ENCODE results near the gene BAZ1A. TPM values are rescaled to one million over a fixed set of nuclear protein-coding genes. Genes with fewer than 3 reads are reported as not detected.

The BAZ1A gene
- polyA plus RNA-seq, 2 of the 4 experiments (the other 2 are of a cell fraction) = 32.9 to 38.2 TPM

GRCh38 chr14:34750233-34750632 lies 124.9 kb downstream of the BAZ1A start:
- H3K27ac ChIP-seq = no peak overlapping the region
- H3K9me3 ChIP-seq = no peaks in the 10 kb centered on the region
- no peak overlapping the region for H3K4me3 ChIP-seq
- 94% methylated on average over 2 of the region's 2 CpGs for WGBS (ENCODE audit: missing lambda C conversion rate)
- CTCF ChIA-PET = interaction anchor here (1.0 to 1.8 kb wide), 2 partner anchors 27 to 80 kb away, joined by 4 to 7 read pairs; no protein-coding TSS in a partner anchor
- POLR2A ChIA-PET = no interaction called here
- H3K4me2 ChIP-seq = no peak overlapping the region
- ATAC-seq (no peak), DNase-seq (ENCODE audit: low read depth in 1 of 2, low spot score in 1 of 2) (no peak), FAIRE-seq (peak; percentile 13)
- H3K4me1 ChIP-seq = no peaks in the 10 kb centered on the region
- TF ChIP-seq HOXB5 (CRISPR knock-in tag; IDR thresholded peaks at IDR 0.05) = no peak
- TF ChIP-seq ZNF302 (CRISPR knock-in tag; IDR thresholded peaks at IDR 0.05) = no peak
- TF ChIP-seq USF2 (IDR thresholded peaks at IDR 0.05) = no peak
- TF ChIP-seq ZSCAN20 (CRISPR knock-in tag; IDR thresholded peaks at IDR 0.05) = no peak
- no peak for TF ChIP-seq NR3C1 (IDR thresholded peaks at IDR 0.05)
- no peak for TF ChIP-seq HEYL (CRISPR knock-in tag; IDR thresholded peaks at IDR 0.05)
- no peak for TF ChIP-seq CTCF (IDR thresholded peaks at IDR 0.05)
- no peak for TF ChIP-seq CHD2 (IDR thresholded peaks at IDR 0.05; ENCODE audit: low read length, partially characterized antibody)
- no peak for TF ChIP-seq PBX3 (IDR thresholded peaks at IDR 0.05)
- TF ChIP-seq TFCP2L1 (CRISPR knock-in tag; IDR thresholded peaks at IDR 0.05) = no peak
- TF ChIP-seq ELK1 (IDR thresholded peaks at IDR 0.05; ENCODE audit: low read depth, low read length) = no peak
- no peak for TF ChIP-seq TP53 (CRISPR knock-in tag; IDR thresholded peaks at IDR 0.05)
- no peak for TF ChIP-seq KDM1A (IDR thresholded peaks at IDR 0.05; ENCODE audit: low read depth)
- no peak for TF ChIP-seq HDAC2 (IDR thresholded peaks at IDR 0.05)
- TF ChIP-seq RCOR1 (IDR thresholded peaks at IDR 0.05; ENCODE audit: low read depth, low read length) = no peak

GRCh38 chr14:34749408-34749807 lies 125.8 kb downstream of the BAZ1A start:
- DNase-seq (ENCODE audit: low read depth in 1 of 2, low spot score in 1 of 2) (no peak), FAIRE-seq (no peak), ATAC-seq (no peak)
- CTCF ChIA-PET = interaction anchor here (0.8 to 1.8 kb wide), 3 partner anchors 27 to 79 kb away, joined by 4 to 7 read pairs (median 4); no protein-coding TSS in a partner anchor
- Histone ChIP-seq H3K4me2 (no peak overlapping the region), H3K4me3 (no peak overlapping the region), H3K9me3 (no peaks in the 10 kb centered on the region), H3K4me1 (no peaks in the 10 kb centered on the region), H3K27ac (no peak overlapping the region)
- POLR2A ChIA-PET = no interaction called here
- WGBS (ENCODE audit: missing lambda C conversion rate) = 91% methylated on average over 6 of the region's 6 CpGs
- TF ChIP-seq MYC (IDR thresholded peaks at IDR 0.05; ENCODE audit: borderline replicate concordance, low read length) (no peak), MAZ (IDR thresholded peaks at IDR 0.05; ENCODE audit: borderline replicate concordance, low read depth, low read length) (no peak), EHF (CRISPR knock-in tag; IDR thresholded peaks at IDR 0.05) (no peak), FOSL2 (IDR thresholded peaks at IDR 0.05) (no peak), FOSL2 (CRISPR knock-in tag; IDR thresholded peaks at IDR 0.05) (no peak), CBX8 (IDR thresholded peaks at IDR 0.05) (no peak), CEBPB (IDR thresholded peaks at IDR 0.05) (no peak), RCOR1 (IDR thresholded peaks at IDR 0.05; ENCODE audit: low read depth, low read length) (no peak), CHD4 (IDR thresholded peaks at IDR 0.05; ENCODE audit: borderline replicate concordance) (no peak), TP53 (CRISPR knock-in tag; IDR thresholded peaks at IDR 0.05) (no peak), HES2 (IDR thresholded peaks at IDR 0.05) (no peak), SREBF2 (IDR thresholded peaks at IDR 0.05) (no peak), KDM1A (IDR thresholded peaks at IDR 0.05; ENCODE audit: low read depth) (no peak), EP300 (IDR thresholded peaks at IDR 0.05) (no peak), HDAC2 (IDR thresholded peaks at IDR 0.05) (no peak), HEYL (CRISPR knock-in tag; IDR thresholded peaks at IDR 0.05) (no peak), ZFP36 (IDR thresholded peaks at IDR 0.05; ENCODE audit: borderline replicate concordance, partially characterized antibody) (no peak)
